GM21717 (cell line): ENCODE results near the gene RERE.
"Not testable (repeated sequence)": the region's sequence is repeated elsewhere in the genome, so short reads cannot be mapped to it uniquely, and the experiment has no call there.

Experiments used
- ATAC-seq: cut with Tn5 transposase; IDR thresholded peaks from one replicate; pipeline ENCODE4 v1.9.1; 2021; ENCODE audit warnings: mild to moderate bottlenecking, moderate library complexity; ENCODE audit not compliant: unreplicated experiment

Gene RERE

DNA sequence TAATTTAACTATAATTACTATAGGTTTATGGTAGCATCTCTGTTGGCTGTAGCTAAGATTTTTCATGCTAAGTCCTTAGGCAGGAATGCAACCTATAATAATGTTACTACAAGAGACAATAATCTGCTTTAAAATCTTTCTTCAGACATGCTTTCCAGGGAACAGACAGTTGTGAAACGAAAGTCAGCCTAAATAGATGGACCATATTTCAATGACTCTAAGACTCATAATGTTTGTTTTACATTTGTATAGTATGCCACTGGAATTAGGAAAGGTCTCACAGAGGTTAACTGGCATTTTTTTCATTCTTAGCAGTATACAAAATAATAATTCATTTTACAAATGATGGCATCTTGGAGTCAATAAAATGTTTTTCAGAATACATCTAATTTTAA, 8.1 kb downstream of the RERE start:
- ATAC-seq, result no peak

GRCh38 chr1:8807004-8807403, 10.4 kb downstream of the RERE start:
- ATAC-seq, result no peak

DNA sequence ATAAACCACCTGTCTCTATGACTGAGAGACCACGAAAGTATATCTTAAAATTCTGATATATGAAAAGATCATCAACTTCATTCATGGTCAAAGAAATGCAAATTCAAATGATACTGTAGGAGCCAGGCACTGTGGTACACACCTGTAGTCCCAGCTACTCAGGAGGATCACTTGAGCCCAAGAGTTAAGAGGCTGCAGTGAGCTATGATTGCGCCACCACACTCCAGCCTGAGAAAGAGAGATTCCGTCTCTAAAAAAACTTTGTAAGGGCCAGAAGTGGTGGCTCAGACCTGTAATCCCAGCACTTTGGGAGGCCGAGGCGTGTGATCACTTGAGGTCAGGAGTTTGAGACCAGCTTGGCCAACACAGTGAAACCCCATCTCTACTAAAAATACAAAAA, 17.0 kb downstream of the RERE start:
- ATAC-seq, result no peak

DNA sequence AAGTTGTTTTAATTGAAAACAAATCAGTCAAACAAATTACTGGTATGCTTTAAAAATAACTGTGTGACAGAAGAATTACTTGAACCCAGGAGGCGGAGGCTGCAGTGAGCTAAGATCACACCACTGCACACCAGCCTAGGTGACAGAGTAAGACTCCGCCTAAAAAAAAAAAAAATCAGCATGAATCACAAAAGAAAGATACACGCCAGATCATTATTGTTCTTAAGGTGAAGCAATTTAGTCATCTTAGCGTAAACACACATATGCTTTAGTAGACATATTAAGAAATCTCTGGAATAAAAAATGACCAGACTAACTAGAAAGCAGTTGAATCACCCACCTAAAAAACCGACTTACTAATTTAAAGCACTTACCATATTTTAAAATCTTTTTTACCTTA, 20.2 kb downstream of the RERE start:
- no peak for ATAC-seq

GRCh38 chr1:8796812-8797211, 20.6 kb downstream of the RERE start:
- no peak for ATAC-seq

DNA sequence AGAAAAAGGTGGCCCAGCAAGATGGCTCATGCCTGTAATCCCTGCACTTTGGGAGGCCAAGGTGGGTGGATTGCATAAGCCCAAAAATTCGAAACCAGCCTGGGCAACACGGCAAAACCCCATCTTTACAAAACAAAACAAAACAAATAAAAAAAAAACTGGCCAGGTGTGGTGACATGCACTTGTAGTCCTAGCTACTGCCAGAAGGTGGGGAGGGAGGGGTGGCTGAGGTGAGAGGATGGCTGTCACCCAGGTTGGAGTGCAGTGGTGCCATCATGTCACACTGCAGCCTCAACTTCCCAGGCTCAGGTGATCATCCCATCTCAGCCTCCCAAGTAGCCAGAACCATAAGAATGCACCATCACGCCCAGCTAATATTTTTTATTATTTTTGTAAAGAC, 22.8 kb downstream of the RERE start:
- ATAC-seq, result no peak

GRCh38 chr1:8791819-8792218, 25.6 kb downstream of the RERE start:
- no peak for ATAC-seq

- no peak for ATAC-seq
Measured at GRCh38 chr1:8790987-8791386, 26.5 kb downstream of the RERE start.

- no peak for ATAC-seq
Measured at GRCh38 chr1:8790478-8790877, 27.0 kb downstream of the RERE start.

DNA sequence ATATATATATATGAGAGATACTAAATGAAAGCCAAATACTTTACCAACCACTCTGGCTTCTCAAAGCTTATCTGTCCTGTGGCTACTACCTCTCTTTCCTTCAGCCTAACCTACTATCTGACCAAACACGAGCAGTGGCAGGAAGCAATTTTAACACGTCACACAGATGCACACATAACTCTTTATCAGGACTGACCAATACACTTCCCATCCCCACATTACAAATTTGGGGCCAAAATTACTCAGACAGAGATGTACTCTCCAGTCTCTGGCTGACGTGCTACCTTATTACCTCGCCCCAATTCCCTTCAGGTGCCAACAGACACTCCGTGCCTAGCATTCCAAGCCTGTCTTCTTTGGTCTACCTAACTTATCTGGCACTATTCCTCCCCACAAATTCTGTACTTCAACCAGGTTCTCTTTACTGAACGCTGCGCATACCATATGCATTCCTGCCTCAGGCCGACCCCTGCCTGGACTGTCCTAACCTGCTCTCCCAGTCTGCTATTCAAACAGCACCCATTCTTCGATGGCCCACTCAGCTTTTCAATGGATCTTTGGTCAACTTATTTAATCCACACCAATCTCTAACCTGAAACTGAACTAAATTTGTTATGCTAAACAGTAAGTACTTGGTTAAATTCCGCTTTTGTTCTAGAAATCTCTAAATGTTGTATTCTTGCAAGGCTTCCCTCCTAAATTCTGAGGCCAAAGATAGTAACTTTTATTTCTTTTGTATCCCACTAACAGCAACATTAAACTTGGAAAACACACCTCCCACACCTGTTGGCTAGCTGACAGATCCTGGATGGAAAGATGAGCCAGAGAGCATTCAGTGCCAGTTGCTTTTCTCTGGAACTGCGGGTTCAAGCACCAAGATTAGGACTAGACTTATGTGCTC, 27.9 kb downstream of the RERE start:
- no peak for ATAC-seq

DNA sequence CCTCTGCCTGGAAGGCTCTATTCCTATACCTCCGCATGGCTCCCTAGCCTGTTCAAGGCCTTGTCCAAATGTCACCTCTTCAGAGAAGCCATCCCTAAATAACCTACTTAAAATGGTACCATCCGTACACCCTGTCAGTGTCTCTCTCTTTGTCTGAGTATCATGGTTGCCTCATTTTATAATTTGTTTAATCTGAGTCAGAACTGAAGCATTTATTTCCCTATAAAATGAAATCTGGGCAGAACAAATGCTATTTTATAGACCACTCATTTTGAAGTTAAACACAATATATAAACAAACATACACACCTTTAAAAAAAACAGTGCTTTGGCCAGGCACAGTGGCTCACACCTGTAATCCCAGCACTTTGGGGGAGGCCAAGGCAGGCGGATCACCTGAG, 30.2 kb downstream of the RERE start:
- ATAC-seq, result no peak

GRCh38 chr1:8786204-8786603, 31.2 kb downstream of the RERE start:
- not testable (repeated sequence) for ATAC-seq

- no peak for ATAC-seq
Measured at GRCh38 chr1:8782955-8783354, 34.5 kb downstream of the RERE start.

- no peak for ATAC-seq
Measured at GRCh38 chr1:8782001-8782620, 35.3 kb downstream of the RERE start.

DNA sequence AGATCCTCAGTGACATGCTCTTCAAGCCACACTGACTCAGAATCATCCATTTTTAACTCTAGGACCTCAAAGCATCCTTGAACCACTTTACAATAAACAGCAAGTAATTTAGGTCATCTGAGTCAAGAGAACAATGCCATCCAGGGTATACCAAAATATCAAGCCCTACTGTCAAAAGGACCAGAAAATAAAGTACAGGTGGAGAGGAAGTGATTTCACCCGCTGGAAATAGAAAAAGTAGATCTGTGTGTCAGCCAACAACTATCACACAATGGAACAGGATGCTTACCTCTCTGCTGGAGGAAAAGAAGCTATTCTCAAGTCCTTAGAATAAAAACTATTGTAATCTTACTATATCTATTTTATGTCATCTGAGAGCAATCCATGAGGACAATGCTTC, 37.0 kb downstream of the RERE start:
- ATAC-seq, result no peak

DNA sequence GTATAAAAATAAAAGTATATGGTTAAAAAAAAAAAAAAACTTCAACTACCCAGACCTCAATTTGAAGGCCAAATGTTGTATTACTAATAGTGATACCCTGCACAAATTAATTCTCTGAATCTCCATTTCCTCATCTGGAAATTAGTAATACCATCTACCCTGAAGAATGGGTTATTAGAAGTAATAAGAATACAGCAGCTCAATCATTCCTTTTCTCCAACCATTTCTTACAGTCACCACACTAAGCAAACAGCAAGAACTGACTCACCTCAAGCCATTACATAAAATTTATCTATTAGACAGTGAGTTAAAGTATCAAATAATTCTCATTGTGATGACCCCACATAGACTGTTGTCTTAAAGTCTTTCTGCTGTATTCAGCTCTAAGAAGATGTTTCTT, 39.6 kb downstream of the RERE start:
- ATAC-seq, result no peak

DNA sequence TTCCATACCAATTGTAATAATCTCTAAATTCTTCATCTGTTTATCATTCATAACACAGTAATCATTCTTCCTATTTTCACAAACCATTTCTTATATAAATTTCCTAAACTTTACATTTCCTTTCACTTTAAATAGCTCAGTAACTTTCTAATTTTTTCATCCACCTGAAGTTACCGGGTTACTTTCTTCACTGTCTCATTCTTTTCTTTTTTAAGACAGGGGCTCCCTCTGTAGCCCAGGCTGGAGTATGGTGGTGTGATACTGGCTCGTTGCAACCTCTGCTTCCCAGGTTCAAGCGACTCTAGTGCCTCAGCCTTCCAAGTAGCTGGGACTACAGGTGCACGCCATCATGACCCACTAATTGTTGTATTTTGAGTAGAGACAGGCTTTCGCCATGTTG, 41.3 kb downstream of the RERE start:
- no peak for ATAC-seq

GRCh38 chr1:8767006-8767405, 50.4 kb downstream of the RERE start:
- no peak for ATAC-seq

DNA sequence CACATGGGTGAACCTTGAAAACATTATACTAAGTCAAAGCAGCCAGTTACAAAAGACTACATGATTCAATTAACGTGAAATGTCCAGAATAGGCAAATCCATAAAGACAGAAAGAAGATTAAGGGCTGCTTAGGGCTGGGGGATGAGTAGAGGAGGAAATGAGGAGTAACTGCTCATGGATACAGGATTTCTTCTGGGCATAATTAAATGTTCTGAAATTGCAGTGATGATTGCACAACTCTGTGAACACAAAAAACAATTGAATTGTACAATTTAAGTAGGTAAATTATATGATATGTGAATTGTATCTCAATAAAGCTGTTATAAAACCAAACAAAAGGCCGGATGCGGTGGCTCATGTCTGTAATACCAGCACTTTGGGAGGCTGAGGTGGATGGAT, 52.2 kb downstream of the RERE start:
- no peak for ATAC-seq

- no peak for ATAC-seq
Measured at GRCh38 chr1:8764293-8764937, 53.0 kb downstream of the RERE start.

DNA sequence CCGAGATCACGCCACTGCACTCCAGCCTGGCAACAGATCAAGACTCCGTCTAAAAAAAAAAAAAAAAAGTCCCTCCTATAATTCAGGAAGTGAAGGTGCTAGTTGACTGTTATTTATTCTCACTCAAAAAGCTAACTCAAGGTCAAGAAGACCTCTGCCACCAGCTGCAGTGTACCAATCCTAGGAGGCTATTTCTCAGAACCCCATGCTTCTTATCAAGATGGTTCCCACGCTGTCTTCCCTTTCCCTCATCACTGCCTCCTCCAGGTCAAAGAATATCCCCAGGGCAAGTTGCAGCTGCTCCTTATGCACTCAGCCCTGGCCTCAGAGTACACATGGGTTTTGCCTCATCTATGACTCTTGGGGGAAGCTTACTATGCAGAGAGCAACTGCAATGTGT, 53.6 kb downstream of the RERE start:
- ATAC-seq, result no peak

GRCh38 chr1:8754993-8755392, 62.4 kb downstream of the RERE start:
- no peak for ATAC-seq
